Left ventricle myocardium inferior (tissue), 1 donor: ENCODE measurements around the gene ANKRD50. TPM values are rescaled to one million over a fixed set of nuclear protein-coding genes. Genes with fewer than 3 reads are reported as not detected.

Experiments used
- DNase-seq: peaks from one replicate; pipeline ENCODE4 v3.0.0-alpha.2; 2020
- H3K27ac ChIP-seq: fragments of 200-600 bp; replicated peaks from 2 replicates; pipeline ENCODE4 v1.8.0; 2021
- H3K27me3 ChIP-seq: fragments of 200-600 bp; 2 replicates; pipeline ENCODE4 v1.8.0; 2021; ENCODE audit warnings: low read depth
- H3K36me3 ChIP-seq: fragments of 200-600 bp; 2 replicates; pipeline ENCODE4 v1.8.0; 2021
- H3K4me1 ChIP-seq: fragments of 200-600 bp; 2 replicates; pipeline ENCODE4 v1.8.0; 2021
- H3K4me3 ChIP-seq: fragments of 200-600 bp; 2 replicates; pipeline ENCODE4 v1.8.0; 2021; ENCODE audit warnings: mild to moderate bottlenecking, moderate library complexity
- H3K9me3 ChIP-seq: fragments of 200-600 bp; replicated peaks from 2 replicates; pipeline ENCODE4 v1.8.0; 2021
- CTCF ChIP-seq: fragments of 200-600 bp; IDR thresholded peaks from 2 replicates; pipeline ENCODE4 v1.8.0; 2021; ENCODE audit warnings: antibody characterized with exemption, mild to moderate bottlenecking, borderline replicate concordance
- intact Hi-C: fragments of 100-400 bp; cut with micrococcal nuclease; formaldehyde crosslinking; loops from one replicate; pipeline ENCODE4 v1.11.0; 2022
- total RNA-seq: library from RNA; stranded (reverse); fragmentation: NEBNext Ultra II Directional; extraction: Animal tissue kit (Norgen Biotek cat#: 25700); gene quantifications from one replicate; pipeline ENCODE4 v1.2.1, GENCODE V29; 2021
- donor health status: DM: no; HTN: yes; CAD: no; lungs with severe emphysema.

Gene ANKRD50
- total RNA-seq, 1 donor from 2014 or later, result 5.5 TPM

GRCh38 chr4:124658795-124659194 lies 53.7 kb downstream of the ANKRD50 start:
- no peak for TF ChIP-seq CTCF
- intact Hi-C loops, result no loop called here
- Histone ChIP-seq H3K27me3 (no peaks in the 10 kb centered on the region), H3K36me3 (no peaks in the 10 kb centered on the region), H3K27ac (no peak overlapping the region), H3K4me3 (no peak overlapping the region), H3K4me1 (no peaks in the 10 kb centered on the region), H3K9me3 (peaks cover 3% of the 10 kb centered on the region)
- DNase-seq, result no peak

- Histone ChIP-seq H3K36me3 (peaks cover 10% of the 10 kb centered on the region), H3K4me1 (no peaks in the 10 kb centered on the region), H3K27me3 (no peaks in the 10 kb centered on the region), H3K4me3 (no peak overlapping the region), H3K27ac (no peak overlapping the region), H3K9me3 (no peaks in the 10 kb centered on the region)
- DNase-seq, result no peak
- TF ChIP-seq CTCF, result no peak
- intact Hi-C loops, result no loop called here
These were observed 61.9 kb downstream of the ANKRD50 start for GRCh38 chr4:124650614-124651013.

GRCh38 chr4:124647599-124647998 lies 64.9 kb downstream of the ANKRD50 start:
- H3K36me3 ChIP-seq, result peaks cover 10% of the 10 kb centered on the region
- no peaks in the 10 kb centered on the region for H3K4me1 ChIP-seq
- TF ChIP-seq CTCF, result no peak
- no peak overlapping the region for H3K4me3 ChIP-seq
- no peak for DNase-seq
- intact Hi-C loops, result no loop called here
- no peaks in the 10 kb centered on the region for H3K27me3 ChIP-seq
- H3K27ac ChIP-seq, result no peak overlapping the region
- H3K9me3 ChIP-seq, result no peaks in the 10 kb centered on the region

- H3K27ac ChIP-seq, result no peak overlapping the region
- H3K36me3 ChIP-seq, result no peaks in the 10 kb centered on the region
- TF ChIP-seq CTCF, result no peak
- no peak for DNase-seq
- intact Hi-C loops, result no loop called here
- no peaks in the 10 kb centered on the region for H3K9me3 ChIP-seq
- H3K27me3 ChIP-seq, result no peaks in the 10 kb centered on the region
- no peaks in the 10 kb centered on the region for H3K4me1 ChIP-seq
- no peak overlapping the region for H3K4me3 ChIP-seq
These were observed 67.9 kb downstream of the ANKRD50 start for GRCh38 chr4:124644621-124645020.

- intact Hi-C loops, result no loop called here
- TF ChIP-seq CTCF, result no peak
- no peak overlapping the region for H3K27ac ChIP-seq
- DNase-seq, result no peak
- H3K4me1 ChIP-seq, result no peaks in the 10 kb centered on the region
- no peaks in the 10 kb centered on the region for H3K36me3 ChIP-seq
- H3K27me3 ChIP-seq, result no peaks in the 10 kb centered on the region
- no peak overlapping the region for H3K4me3 ChIP-seq
- no peaks in the 10 kb centered on the region for H3K9me3 ChIP-seq
These were observed 69.7 kb downstream of the ANKRD50 start for GRCh38 chr4:124642846-124643245.

- H3K27me3 ChIP-seq, result no peaks in the 10 kb centered on the region
- H3K4me3 ChIP-seq, result no peak overlapping the region
- H3K36me3 ChIP-seq, result peaks cover 4% of the 10 kb centered on the region
- H3K27ac ChIP-seq, result no peak overlapping the region
- no peak for DNase-seq
- no peak for TF ChIP-seq CTCF
- H3K9me3 ChIP-seq, result no peaks in the 10 kb centered on the region
- intact Hi-C loops, result no loop called here
- H3K4me1 ChIP-seq, result no peaks in the 10 kb centered on the region
These were observed 70.7 kb downstream of the ANKRD50 start for GRCh38 chr4:124641715-124642381.
